ENCODE measurements around the gene COL6A3. TPM values are rescaled to one million over a fixed set of nuclear protein-coding genes. Genes with fewer than 3 reads are reported as not detected.

Gene COL6A3
- total RNA-seq, 1 donor from 2014 or later, result 0.52 TPM

DNA sequence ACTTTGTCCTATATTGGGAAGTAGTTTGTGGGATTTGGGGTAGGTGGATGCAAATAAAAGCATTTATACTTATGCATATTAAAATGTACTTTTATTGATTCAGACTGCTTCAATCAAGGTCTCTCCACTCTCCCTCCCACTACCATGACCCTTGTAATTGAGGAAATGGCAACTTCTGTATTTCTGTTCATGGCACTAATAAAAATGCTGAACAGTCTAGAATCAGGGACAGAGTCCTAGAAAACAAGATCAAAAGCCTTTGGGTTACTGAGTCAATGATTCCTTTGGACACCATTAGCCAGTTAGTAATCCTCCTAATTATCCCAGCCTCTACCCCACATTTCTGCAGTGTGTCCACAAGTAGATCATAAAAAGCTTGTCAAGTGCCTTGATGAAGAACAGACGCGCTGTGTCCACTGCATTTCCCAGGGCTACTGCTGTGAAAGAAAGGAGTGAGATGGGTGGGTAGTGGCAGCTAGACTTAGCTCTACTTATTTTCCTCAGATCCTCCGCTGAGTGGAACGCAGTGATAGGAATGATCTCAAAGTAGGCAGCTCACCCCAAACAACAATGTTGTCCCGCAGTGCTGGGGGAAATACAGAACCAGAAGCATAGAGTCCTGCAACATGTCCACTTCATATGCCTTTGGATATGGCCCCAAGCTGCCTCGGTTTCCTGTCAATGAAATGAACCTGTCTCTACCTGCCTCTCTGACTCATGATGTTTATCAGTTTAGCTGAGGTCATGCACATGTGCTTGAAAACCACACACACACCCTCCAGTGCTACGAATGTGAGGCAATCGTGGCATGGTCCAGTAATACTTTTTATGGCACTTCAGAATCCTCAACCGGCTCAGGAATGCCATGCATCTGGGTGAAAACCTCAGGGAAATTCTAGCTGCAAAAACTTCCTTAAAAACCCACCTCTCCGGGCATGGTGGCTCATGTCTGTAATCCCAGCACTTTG is 115.5 kb downstream of the COL6A3 start:
- intact Hi-C loops (cut with micrococcal nuclease), result no loop called here

DNA sequence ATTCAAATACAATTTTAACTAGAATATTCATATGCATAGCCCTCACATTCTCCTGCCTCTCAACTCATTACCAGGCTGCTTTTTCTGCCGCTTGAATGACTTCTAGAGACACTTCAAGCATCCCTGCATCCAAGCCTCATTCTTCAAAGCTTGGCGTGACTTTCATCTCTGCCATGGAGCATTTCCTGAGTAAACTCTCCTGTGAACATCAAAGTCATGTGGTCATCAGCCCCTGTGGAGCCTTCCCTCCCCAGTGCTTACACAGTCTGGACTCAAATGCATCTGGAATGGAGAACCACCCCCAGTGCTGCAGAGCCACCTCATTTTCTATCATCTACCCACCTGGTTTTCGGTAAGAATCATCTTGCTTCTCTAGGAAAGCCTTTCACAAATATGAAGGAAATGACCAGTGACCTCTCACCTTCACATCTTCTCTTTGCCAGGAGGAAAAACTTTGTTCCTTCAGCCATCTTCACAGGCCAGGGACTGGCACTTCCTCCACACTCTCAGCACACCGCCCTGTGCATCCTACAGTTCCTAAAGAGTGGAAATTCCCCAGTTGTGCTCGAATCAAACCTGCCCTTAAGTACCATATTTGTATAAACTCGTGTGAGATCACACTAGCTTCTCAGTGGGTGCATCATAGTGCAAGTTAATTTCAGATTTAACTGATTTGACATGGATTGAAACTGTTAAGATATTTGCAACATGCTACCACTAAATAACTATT is 116.4 kb downstream of the COL6A3 start:
- intact Hi-C loops (cut with micrococcal nuclease), result no loop called here

DNA sequence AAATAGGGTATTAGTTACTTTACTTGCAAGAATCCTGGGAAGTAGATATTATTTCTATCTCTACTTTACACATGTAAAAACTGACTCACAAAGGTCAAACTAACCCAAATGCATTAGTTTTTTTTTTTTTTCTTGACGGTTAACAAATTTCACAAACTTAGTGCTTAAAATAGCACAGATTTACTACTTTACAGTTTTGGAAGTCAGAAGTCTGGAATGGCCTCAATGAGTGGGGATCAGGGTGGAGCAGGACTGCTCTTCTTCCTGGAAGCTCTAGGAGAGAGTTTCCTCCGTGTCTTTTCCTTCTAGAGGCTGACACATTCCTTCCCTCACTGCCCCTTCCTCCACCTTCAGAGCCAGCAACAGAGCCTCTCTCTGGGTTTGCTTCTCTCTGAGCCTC is 117.2 kb downstream of the COL6A3 start:
- intact Hi-C loops (cut with micrococcal nuclease), result no loop called here

DNA sequence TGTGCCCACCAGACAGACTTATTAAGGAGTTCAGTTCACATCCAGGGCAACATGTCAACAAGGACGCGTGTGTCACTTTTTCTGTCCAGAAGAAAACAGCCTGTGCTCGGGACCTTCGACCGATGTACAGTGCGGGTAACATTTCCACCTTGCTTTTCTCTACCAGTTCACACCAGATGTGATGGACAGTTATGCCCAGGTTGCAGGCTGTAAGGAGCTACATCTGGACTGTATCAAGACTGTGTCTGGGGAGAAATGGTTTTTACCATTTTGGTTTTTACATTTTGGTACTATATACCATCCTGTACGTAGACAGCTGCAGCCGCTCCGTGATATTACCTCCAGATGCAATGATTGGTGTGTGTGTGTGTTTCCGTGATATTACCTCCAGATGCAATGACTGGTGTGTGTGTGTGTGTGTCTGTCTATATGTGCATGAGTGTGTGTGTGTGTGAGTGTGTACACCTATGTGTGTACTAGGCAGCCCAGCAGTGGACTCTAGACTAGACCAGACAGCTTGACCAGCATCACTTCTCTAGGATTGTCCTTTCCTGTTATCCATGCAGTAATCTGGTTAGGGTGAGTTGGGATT is 118.0 kb downstream of the COL6A3 start:
- intact Hi-C loops (cut with micrococcal nuclease), result no loop called here

DNA sequence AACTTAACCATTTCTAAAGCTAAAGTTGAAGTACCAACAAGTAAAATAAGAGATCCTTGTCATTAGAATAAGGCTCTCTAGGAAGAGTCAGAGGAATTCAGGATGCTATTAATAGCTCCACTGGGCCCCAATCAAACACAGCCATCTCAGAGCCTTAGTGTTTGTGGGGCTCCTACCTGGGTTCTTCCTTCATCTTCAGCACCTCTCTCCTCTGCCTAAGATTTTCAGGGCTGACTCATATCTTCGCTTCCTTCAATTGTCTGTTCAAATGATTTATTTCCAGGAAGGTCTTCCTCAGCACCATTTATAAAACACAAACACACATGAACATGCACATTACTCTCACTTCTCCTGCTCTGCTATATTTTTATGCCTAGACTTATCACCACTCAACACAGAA is 119.5 kb downstream of the COL6A3 start:
- intact Hi-C loops (cut with micrococcal nuclease), result no loop called here

DNA sequence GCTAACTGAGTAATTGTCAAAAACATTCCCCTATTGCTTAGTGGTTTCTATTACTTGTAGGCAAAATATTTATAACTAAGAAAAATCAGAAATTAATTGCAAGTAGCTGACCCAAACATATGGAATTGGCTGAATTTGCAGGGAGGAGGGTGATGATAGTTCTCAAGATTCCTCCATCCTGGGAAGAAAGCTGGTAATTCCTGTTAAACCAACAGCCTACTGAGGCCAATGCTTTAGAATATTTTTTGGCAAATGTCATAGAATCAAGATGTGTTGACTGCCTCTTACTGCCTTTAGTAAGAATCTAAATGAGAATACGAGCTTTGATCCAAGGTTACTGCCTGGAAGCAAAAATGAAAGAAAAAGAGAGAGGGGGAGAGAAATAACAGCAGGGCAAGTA is 120.0 kb downstream of the COL6A3 start:
- intact Hi-C loops (cut with micrococcal nuclease), result no loop called here

DNA sequence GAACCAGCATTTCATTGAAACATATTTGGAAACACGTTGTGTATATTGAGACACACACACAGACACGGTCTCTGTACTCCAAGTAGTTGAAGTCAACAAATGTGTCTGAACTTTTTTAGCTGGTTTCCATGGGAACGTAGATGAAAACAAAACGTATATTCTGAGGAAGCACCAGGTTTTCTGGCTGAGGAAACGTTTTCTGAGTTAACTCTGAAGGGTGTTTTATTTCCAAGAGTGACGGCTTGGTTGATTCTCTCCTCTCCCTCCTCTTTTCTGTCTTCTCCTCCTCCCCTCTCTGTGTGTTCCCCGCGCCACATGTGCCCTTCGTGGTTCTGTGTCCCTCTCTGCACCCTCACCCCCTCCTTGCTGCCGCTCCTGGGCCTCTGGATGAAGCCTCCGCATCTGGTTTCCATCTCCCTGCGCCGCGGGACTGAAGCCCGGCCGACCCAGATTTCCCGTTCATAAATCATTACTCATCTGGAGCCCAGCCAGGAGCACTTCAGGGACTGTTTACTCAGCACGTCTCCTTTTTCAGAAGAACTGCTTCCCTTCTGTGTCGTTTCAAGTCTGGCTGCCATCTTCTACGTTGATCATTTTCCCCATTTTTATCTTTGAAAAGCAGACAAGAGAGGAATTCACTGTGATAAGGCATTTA is 122.7 kb downstream of the COL6A3 start:
- intact Hi-C loops (cut with micrococcal nuclease), result no loop called here

DNA sequence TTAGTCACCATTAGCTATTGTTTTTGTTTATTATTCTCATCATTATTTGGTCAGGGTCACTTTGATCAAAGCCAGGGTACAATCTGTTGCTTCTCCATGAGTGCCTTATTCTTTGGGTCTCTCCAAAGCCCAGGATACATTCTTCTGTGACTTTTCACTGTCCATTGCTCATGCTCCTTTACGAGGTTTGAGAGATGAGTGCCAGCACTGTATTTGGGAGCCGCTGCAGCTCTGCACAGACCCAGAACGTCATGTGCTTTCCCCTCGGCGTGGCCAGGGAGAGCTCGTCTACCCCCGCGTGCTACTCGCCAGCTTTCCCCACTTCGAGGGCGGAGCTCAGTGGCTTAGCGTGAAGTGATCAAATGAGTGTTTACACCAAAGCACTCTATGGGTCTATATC is 123.7 kb downstream of the COL6A3 start:
- intact Hi-C loops (cut with micrococcal nuclease), result no loop called here

DNA sequence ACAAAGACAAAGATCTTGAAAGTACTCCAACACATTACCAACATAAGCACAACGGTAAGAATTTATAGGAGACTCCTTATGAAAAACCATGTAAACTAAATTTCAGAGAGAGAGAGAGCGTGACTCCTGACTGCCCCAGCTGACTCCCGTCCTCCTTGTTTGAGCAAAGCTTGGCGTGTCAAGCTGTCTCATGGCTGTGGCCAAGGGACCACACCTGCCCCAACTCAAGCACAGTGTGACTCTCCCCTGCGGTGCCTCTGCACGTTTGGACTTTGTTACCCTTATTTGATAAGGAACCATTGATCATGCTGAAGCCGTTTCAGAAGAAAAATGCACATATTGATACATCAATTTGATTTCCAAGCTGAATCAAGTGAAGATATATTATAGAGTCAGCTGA is 124.8 kb downstream of the COL6A3 start:
- intact Hi-C loops (cut with micrococcal nuclease), result no loop called here

DNA sequence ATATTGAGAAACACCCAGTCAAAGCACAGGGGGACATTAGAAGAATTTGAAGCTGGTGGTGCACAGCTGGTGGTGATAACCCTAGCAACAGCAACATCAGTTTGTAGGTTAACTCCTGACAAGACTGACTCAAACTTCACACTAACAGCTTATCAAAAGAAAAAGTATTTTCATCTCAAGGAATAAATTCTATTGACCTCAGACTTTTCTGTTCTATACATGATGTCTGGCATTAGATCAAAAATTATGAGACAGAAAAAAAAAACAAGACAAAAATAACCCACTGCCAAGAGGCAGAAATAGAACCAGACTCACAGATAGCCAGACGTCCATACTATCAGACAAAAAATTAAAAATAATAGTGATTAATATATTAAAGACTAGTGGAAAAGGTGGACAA is 126.1 kb downstream of the COL6A3 start:
- intact Hi-C loops (cut with micrococcal nuclease), result no loop called here

DNA sequence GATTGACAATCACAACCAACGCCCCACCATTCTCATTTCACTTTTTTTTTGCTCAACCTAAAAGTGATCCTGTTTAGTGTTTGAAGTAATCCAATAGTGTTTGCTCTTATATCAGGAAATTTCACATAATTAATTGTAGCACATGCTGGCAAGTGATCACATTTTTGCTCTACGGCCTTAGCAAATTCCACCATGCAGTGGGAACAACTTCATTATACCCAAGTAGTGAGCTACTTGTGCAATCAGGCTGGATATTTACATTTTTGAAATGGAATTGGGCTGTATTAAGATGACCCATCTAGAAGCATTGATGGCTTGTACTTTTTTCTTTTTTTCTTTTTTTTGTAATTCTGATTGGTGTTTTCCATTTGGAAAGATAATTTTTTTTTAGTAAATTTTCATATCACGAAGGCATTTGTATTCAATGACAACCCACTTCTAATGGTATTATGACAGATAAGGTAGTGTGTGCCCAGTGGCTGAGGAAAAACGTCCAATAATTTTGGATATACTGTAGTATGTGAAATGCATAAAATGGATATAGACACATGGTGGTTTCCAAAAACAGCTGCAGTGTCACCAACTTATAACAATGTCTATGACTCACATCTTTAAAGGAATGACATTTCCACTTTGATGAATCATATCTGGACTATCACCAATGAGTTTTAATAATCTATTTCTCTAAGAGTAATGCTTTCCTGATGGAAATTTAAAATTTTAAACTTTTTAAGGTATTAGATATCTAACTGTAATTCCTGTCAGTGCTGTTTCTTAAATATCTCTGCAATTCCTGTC is 130.6 kb downstream of the COL6A3 start:
- intact Hi-C loops (cut with micrococcal nuclease), result no loop called here

DNA sequence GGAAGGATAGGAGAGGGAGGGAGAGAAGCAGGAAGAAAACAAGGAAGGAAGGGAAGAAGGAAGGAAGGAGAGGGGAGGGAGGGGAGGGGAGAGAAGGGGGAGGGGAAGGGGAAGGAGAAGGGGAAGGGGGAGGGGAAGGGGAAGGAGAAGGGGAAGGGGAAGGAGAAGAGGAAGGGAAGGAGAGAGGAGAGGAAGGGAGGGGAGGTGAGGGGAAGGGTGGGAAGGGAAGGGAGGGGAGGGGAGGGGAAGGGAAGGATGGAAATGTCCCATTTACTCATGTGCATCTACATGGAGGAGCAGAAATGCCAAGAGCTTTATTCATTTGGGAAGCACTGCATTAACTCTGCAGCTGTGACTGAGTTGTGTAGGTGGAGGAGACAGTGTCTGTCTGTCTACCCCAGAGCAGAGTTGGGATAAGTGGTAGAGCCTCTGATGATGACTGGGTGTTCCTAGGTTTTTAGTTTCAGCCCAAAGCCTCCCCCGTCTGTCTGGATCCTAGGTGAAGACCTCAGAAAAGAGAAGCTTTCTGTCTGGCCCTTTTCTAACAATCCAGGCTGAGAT is 131.3 kb downstream of the COL6A3 start:
- intact Hi-C loops (cut with micrococcal nuclease), result no loop called here

DNA sequence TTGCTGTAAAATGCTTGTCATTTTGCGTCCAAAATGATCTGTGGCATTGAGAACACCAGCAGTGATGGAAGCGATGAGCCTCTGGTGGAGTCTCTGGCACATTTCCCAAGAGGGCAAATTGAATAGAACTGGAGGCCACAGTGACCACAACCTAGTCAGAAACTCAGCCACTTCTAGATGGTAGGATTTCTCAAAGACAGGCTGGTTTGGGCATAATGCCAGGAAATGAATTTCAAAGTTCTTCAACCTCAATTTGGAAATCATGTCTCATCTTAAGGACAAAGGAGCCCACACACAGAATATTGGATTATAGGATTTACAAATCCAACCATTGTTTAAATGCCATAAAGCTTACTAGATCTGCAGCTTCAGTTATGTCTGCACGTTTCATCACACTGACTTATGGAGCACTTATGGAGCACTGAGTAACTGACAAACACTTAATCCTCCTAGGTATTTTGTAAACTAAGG is 132.1 kb downstream of the COL6A3 start:
- intact Hi-C loops (cut with micrococcal nuclease), result no loop called here

DNA sequence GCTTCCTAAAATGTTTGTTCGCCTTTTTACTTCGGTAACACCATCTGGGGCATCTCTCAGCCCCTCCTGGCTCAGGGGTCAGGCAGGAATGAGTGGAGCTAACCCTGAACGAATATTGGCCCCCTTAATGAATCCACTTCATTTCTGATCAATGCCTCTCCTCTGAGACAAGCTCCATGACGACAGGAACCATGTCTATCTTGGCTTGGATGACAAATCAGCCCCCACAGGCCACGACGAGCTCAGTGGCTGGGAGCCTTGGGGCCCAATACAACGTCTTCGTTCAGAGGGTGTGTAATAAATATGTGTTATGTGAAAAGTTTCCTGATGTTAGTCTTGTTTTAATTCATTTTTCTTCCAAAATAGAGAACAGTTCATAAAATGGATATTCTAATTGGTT is 133.0 kb downstream of the COL6A3 start:
- intact Hi-C loops (cut with micrococcal nuclease), result no loop called here

DNA sequence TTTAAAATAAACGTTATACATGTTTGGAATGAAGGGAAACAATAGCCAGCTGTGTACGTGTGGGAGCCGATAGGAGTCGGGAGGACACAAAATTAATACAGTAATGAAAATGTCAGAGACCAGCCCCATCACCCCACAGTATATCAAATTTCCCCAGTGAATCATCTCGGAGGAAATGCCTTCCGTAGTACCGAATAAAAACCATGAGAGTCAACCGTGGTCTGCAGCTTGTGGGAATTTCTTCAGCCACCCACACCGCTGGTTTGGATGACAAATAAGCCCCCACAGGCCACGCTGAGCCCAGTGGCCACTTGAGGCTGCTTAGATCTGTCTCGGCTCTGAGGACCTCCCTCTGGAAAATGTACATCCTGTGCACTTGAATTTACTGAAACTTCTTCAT is 133.7 kb downstream of the COL6A3 start:
- intact Hi-C loops (cut with micrococcal nuclease), result no loop called here

DNA sequence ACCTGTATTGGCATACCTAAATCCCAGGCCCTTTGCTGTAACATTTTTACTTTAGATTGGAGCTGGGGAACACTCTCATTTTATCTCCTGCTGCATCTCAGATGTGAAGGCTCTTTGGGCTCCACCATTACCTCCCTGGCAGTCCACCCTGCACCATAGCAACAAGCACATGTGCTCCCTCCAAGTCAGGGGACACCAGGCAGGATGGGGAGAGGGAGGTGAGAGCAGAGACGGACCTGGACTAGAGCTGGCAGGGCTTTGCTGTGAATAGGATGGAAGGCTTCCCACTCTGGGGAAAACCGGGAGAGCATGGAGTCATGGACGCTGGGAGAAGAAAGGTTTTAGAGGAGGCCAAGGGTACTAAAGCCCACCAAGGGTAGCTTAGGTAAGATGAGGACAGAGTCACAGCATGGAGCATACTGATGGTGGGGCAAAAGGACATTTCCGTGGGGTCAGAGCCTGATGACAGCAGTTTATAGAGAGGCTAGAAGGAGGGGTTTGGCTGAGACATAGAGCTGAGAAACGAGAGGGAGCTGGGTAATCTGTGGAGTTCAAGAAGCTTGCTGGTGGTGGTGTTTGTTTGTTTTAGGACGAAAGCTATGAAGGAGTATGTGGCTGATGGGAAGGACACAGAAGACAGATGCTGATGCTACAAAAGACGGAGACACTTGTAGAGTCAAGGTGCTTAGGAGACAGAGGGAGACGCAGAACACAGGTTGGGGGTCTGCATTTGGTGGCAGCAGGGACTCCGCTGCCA is 134.8 kb downstream of the COL6A3 start:
- intact Hi-C loops (cut with micrococcal nuclease), result no loop called here

DNA sequence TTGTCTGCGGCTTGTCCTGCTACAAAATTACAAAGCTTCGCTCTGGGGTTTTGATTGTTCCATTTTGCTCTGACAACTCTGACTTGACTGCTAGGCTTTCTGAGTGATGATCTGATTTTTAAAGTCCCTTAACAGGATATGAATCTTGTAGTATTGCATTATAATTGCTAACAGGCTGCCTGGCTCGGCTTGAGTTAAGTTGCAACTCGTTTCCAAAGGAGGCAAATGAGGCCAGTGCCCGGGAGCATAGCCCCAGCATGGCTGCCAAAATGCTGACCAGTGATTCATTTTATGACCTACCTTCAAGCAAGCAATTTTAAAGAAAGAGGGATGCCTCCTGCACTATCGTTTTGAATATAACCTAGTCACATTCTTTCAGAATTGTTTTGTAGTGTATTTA is 135.4 kb downstream of the COL6A3 start:
- intact Hi-C loops (cut with micrococcal nuclease), result no loop called here

DNA sequence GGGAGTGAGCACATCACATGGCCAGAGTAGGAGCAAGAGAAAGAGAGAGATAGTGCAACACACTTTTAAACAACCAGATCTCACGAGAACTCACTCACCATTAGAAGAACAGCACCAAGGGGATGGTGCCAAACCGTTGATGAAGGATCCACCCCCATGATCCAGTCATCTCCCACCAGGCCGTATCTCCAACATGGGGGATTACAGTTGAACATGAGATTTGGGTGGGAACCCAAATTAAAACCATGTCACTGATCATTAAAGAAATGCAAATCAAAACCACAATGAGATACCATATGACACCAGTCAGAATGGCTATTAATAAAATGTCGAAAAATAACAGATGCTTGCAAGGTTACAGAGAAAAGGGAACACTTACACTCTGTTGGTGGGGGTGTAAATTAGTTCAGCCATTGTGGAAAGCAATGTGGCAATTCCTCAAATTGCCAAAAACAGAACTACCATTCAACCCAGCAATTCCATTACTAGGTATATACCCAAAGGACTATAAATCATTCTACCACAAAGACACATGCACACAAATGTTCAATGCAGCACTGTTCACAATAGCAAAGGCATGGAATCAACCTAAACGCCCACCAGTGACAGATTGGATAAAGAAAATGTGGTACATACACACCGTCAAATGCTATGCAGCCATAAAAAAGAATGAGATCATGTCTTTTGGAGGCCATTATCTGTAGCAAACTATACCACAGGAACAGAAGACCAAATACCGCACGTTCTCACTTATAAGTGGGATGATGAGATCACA is 137.1 kb downstream of the COL6A3 start:
- intact Hi-C loops (cut with micrococcal nuclease), result no loop called here

All from T-helper 2 cell treated with Interferon-gamma antibody and Interleukin-4, amounts not matched to agents 100 ng/mL and 5 ng/mL, for 36 hours (primary cell).